Stimulated activated CD4-positive, alpha-beta T cell treated with anti-CD3 and anti-CD28 coated beads, TNF-alpha, amount 100 ng/mL, for 48 hours (primary cell): ENCODE measurements around the gene PER1.

Experiments used
- DNase-seq, 3 donors: peaks; one replicate each; pipeline ENCODE4 v3.0.0-alpha.2; 2020; ENCODE audit warnings: low read depth in 3 of 3

The PER1 gene

GRCh38 chr17:8141741-8142140, 10.5 kb downstream of the PER1 start:
- no peak for DNase-seq

- DNase-seq: no peak
Observed at GRCh38 chr17:8141045-8141444, 11.2 kb downstream of the PER1 start.

GRCh38 chr17:8140065-8141029, 11.9 kb downstream of the PER1 start:
- no peak for DNase-seq

DNA sequence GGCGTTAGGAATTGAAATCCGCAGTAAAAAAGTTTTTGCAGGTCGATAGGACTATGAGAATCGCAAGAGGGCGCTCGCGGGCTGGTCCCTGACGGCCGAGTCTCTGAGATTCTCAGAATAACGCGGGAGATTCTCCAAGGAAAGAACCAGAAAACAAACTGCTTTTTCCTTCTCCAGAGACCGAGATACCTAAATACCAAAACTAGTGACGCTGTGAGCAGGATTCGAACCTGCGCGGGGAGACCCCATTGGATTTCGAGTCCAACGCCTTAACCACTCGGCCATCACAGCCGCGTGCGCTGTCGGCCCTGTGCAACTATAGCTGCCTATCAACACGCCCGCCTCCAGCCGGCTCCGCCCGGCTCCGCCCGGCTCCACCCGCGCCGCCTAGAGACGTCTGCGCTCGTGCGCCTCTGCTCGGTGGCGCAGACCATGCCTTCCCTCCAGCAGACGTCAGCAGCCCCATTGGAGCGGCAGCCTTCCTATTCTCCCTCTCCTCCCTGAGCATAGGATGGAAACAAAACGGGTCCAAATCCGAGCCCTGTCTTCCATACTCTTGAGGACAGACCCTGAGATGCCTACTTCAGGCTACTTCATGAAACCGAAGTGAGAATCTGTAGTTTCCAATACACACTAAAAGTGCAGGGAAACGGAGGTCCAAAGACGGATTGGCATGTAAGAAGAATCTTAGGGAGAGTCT, 13.4 kb downstream of the PER1 start:
- peak; percentile 90 to 97 (median 97) for DNase-seq

GRCh38 chr17:8138374-8138671, 13.9 kb downstream of the PER1 start:
- no peak for DNase-seq

DNA sequence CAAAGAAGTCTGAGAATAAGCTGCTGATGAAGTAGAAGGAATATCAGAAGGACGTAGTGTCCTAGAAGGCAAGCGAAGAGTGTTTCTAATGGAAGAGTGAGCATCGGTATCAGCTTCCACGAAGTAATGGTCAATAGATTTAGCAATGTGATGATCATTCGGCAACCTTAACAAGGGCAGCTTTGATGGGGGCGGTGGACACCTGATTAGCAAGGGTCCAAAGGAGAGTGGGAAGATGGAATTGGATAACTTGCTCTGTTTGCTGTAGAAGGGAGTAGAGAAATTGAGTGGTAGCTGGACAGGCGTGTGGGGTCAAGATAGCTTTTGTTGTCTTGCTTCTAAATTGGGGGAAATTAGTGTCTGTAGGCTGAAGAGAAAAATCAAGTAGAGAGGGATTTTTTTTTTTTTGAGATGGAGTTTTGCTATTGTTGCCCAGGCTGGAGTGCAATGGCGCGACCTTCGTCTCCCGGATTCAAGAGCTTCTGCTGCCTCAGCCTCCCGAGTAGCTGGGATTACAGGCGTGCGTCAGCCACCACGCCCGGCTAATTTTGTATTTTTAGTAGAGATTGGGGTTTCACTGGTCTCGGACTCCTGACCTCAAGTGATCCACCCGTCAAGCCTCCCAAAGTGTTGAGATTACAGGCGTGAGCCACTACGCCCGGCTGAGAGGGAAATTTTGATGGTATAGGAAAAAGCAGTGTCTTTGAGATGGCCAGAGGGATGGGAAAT, 14.4 kb downstream of the PER1 start:
- no peak for DNase-seq

DNA sequence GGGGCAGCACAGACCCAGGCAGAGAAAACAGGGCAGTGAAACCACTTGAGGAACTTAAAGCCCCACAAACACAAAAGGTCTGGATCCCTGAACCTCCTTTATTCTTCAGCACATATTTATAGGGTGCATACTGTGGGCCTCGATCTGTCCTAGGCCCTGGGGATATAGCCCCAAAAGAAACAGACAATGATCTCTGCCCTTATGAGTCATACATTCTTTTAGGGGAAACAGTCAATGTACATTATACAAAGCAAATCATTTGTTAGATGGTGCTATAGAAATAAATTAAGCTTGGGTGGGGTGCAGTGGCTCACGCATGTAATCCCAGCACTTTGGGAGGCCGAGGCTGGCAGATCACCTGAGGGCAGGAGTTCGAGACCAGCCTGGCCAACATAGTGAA, 18.3 kb downstream of the PER1 start:
- DNase-seq: no peak

GRCh38 chr17:8133399-8133798, 18.8 kb downstream of the PER1 start:
- DNase-seq: no peak

DNA sequence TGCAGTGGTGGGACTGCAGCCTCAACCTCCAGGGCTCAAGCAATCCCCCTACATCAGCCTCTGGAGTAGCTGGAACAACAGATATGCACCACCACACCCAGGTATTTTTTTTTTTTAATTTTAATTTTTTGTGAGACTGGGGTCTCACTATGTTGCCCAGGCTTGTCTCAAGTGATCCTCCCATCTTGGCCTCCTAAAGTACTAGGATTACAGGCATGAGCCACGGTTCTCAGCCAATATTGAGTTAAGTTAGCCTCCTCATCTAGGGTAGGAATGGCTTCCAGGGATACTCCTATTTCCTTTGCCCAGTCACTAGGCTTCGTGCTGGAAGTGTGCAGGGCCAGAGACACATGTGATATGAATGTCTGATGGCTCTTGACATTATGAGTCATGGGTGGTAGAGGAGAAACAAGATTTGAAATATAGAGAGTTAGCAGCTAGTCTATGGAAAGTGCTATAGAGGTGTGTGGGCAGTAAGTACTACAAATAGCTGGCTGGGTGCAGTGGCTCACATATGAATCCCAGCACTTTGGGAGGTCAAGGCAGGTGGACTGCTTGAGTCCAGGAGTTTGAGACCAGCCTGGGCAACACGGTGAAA, 20.3 kb downstream of the PER1 start:
- no peak for DNase-seq

GRCh38 chr17:8128125-8128784, 23.9 kb downstream of the PER1 start:
- no peak for DNase-seq

DNA sequence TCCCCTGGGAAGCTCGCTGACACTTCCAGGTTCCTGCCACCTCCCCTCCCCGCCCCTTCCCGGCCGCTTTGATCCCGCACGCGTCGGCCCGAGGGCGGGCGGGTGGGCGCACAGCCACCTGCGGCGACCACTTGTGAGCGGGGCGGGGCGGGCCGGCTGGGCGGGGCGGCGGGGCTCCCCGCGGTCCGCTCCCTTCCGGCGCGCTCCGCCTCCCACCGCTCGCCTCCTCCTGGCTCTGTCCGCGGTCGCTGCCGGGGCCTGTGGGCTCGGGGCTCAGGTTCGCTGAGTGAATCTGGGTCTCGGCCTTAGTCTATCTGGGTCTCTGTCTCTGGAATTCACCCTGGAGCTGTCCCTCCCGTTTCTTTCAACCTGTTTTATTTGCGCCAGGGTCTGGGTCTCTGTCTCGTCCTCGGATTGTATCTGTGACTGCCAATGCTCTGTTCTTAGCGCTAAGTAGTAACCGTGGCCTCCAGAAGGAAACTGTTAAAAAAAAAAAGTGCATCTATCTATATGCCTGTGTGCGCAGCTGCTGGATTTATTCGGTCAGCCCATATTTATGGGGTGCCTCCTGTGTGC, 25.6 kb downstream of the PER1 start:
- no peak for DNase-seq

- no peak for DNase-seq
Observed at GRCh38 chr17:8125947-8126490, 26.2 kb downstream of the PER1 start.

- DNase-seq: peak in 2 of 3 donors; percentile 82 to 87
Observed at GRCh38 chr17:8125154-8125946, 26.9 kb downstream of the PER1 start.

DNA sequence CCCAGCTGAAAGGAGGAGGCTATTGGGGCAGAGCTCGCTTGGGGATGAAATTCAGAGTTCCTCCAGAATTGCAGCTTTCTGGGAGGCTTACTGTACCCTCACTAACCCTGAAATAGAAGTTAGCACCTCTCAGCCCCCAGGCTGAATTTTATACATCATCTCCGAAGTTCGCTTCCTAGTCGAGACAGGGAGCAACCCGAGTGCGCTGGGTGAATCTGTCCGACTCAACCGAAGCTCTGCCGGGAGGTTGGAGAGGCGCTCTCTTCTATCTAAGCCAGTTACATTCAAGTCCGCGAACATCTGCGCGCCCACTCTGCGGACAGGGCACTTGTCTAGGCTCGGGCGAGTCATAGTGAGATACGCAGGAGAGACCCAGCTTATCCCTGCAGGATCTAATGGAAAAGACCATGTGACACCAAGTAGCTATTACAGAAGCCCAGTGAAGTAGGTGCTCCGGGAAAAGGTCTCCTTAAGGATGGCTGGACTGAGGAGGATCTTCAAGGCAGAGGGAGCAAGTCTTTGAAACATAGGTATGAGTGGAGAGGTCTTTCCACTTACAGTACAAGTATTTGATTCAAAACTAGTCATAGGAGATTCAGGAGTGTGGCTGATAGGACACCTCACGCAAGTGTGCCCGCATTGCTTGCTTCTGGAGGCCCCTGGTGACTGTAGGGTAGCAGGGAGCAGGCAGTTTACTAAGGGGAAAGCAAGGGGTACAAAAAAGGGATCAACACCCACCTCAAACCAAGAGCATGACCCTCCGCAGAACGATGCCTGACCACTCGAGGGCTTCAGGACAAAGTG, 27.7 kb downstream of the PER1 start:
- DNase-seq: no peak

GRCh38 chr17:8123695-8124349, 28.4 kb downstream of the PER1 start, which contains the start of gene HES7:
HES7 (minus strand) TSS chr17:8124106; CDS start chr17:8124084, 22 bp downstream.
- no peak for DNase-seq

DNA sequence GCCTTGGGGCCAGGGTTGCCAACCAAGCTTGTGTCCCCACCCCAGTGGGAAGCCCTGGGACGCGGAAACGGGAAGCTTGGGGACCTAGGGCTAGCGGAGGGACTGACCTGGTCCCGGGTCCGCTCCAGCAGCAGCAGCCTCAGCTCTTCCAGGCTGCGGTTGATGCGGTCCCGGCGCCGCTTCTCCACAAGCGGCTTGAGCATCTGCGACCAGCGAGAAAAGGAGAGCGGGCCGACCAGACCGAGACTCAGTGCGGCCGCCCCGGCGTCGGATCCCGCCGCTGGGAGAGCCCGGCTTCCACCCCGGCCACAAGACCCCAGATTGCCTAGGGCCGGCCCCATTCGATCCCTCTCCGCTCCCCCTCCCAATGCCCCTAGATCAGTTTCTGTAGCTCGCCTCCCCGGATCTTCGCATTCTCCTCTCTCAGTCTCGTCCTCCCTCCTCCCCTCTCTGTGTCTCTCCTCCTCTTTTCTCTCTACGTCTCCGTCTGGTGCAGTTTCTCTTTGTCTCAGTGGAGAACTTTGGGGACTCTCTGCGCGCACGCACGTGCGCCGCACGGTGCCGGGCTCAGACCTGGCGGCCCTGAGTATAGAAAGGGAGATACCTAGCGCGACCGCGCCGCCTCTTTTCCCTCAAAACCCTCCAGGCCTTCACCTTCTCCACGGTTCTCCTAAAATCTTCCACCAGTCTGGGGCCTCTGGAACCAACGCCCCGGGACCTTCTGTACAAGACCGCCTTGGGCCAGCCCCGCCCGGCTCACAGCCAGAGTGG, 29.1 kb downstream of the PER1 start:
- no peak for DNase-seq

DNA sequence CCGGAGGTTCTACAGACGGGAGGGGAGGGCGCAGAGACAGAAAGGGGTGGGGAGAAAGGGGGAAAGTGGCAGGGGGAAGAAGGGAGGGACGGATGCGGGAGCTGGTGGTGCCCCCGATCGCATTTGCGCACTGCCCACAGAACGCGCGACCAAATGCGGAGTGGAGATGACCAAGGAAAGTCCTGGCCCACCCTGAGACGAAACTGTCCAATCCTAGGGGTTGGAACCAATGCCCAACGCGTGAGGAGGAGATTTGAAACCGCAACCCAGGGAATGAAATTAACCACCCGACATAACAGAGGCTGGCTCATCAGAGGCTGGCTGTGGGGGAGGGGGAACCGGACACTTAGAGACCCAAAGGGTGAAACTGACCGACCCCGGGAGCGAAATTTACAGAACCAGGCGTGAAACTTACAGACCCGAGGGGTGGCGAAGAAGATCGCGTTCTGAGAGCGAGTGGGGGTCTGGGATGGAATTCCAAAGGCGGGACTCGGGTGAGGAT, 29.7 kb downstream of the PER1 start:
- DNase-seq: no peak
